IMR-90 (cell line): Measurements from ENCODE around the gene DRC7. TPM values are rescaled to one million over a fixed set of nuclear protein-coding genes. Genes with fewer than 3 reads are reported as not detected.

Source experiments
- ATAC-seq: fragments of 200-7000 bp; cut with Tn5 transposase; 2 replicates; pipeline ENCODE4 v1.9.1; 2020; ENCODE audit warnings: low read depth, mild to moderate bottlenecking, moderate library complexity
- BruUV-seq: library from RNA; stranded (reverse); fragments of 400-500 nt; replicated peaks from 2 replicates; lab custom pipeline; 2021; lab: Mats Ljungman, UMichigan
- CTCF ChIA-PET: fragments of 300-600 bp; formaldehyde crosslinking; extraction: SDS; loops from one replicate; lab custom pipeline; 2021; ENCODE audit warnings: antibody characterized with exemption; lab: Yijun Ruan, JAX
- POLR2A ChIA-PET: fragments of 300-600 bp; sonication (Branson Sonifier 250); formaldehyde crosslinking; loops from one replicate; lab custom pipeline; 2022; ENCODE audit warnings: antibody characterized with exemption; ENCODE audit not compliant: unreplicated experiment; lab: Charles Lee
- DNase-seq: peaks from one replicate; pipeline ENCODE4 v3.0.0; 2013
- H2AFZ ChIP-seq: replicated peaks from 2 replicates; pipeline ENCODE3; 2013; ENCODE audit warnings: low read length, mild to moderate bottlenecking; ENCODE audit not compliant: poor library complexity
- H2AK5ac ChIP-seq: 2 replicates; pipeline ENCODE4 v1.6.1; 2013; ENCODE audit warnings: low read depth, low read length, inconsistent platforms
- H2AK9ac ChIP-seq: replicated peaks from 2 replicates; pipeline ENCODE3; 2013; ENCODE audit warnings: mild to moderate bottlenecking, low read depth, low read length, moderate library complexity; ENCODE audit not compliant: poor library complexity
- H2BK120ac ChIP-seq: 2 replicates; pipeline ENCODE4 v1.6.1; 2013; ENCODE audit warnings: low read depth, low read length, inconsistent platforms
- H2BK15ac ChIP-seq: 3 replicates; pipeline ENCODE4 v1.6.1; 2013; ENCODE audit warnings: low read depth, low read length, inconsistent platforms
- H2BK20ac ChIP-seq: 2 replicates; pipeline ENCODE4 v1.6.1; 2013; ENCODE audit warnings: low read depth, mild to moderate bottlenecking, inconsistent platforms, low read length, moderate library complexity
- H2BK5ac ChIP-seq: 2 replicates; pipeline ENCODE4 v1.6.1; 2013; ENCODE audit warnings: mild to moderate bottlenecking, low read depth, low read length, inconsistent platforms; ENCODE audit not compliant: poor library complexity, severe bottlenecking
- H3K14ac ChIP-seq: replicated peaks from 2 replicates; pipeline ENCODE4 v1.6.1; 2013; ENCODE audit warnings: low read depth, low read length, inconsistent platforms
- H3K18ac ChIP-seq: 2 replicates; pipeline ENCODE4 v1.6.1; 2013; ENCODE audit warnings: low read depth, low read length, control low read depth
- H3K23ac ChIP-seq: 2 replicates; pipeline ENCODE4 v1.6.1; 2013; ENCODE audit warnings: low read depth, low read length, inconsistent platforms
- H3K27ac ChIP-seq: 2 replicates; pipeline ENCODE4 v1.5.1; 2013; ENCODE audit warnings: mild to moderate bottlenecking, control low read depth, low read length; ENCODE audit not compliant: insufficient read depth
- H3K27me3 ChIP-seq: 2 replicates; pipeline ENCODE4 v1.6.1; 2013; ENCODE audit warnings: low read length; ENCODE audit not compliant: control insufficient read depth, insufficient read depth
- H3K36me3 ChIP-seq: 2 replicates; pipeline ENCODE4 v1.6.1; 2013; ENCODE audit warnings: low read length, mixed read lengths; ENCODE audit not compliant: control insufficient read depth, insufficient read depth
- H3K4ac ChIP-seq: 2 replicates; pipeline ENCODE4 v1.6.1; 2013; ENCODE audit warnings: low read depth, low read length, inconsistent platforms
- H3K4me1 ChIP-seq: 2 replicates; pipeline ENCODE4 v1.6.1; 2013; ENCODE audit warnings: low read length, mixed read lengths; ENCODE audit not compliant: control insufficient read depth, insufficient read depth
- H3K4me2 ChIP-seq: 2 replicates; pipeline ENCODE4 v1.6.1; 2013; ENCODE audit warnings: low read depth, mild to moderate bottlenecking, control low read depth, low read length, moderate library complexity
- H3K4me3 ChIP-seq: 2 replicates; pipeline ENCODE4 v1.5.1; 2013; ENCODE audit warnings: low read depth, mild to moderate bottlenecking, control low read depth, low read length, moderate library complexity; ENCODE audit not compliant: insufficient read depth
- H3K56ac ChIP-seq: 2 replicates; pipeline ENCODE4 v1.6.1; 2013; ENCODE audit warnings: low read length, inconsistent platforms; ENCODE audit not compliant: insufficient read depth; ENCODE audit errors: extremely low read depth
- H3K79me1 ChIP-seq, 2 experiments: 2 replicates each; pipeline ENCODE4 v1.6.1; 2013; ENCODE audit warnings: low read length in 2 of 2, inconsistent platforms in 1 of 2, low read depth in 1 of 2
- H3K9ac ChIP-seq: 2 replicates; pipeline ENCODE4 v1.6.1; 2013; ENCODE audit warnings: low read depth, low read length, control low read depth
- H3K9me1 ChIP-seq: 2 replicates; pipeline ENCODE4 v1.6.1; 2013; ENCODE audit warnings: low read length, inconsistent platforms; ENCODE audit not compliant: insufficient read depth
- H3K9me3 ChIP-seq: 2 replicates; pipeline ENCODE4 v1.6.1; 2013; ENCODE audit warnings: low read length; ENCODE audit not compliant: control insufficient read depth, insufficient read depth
- H4K20me1 ChIP-seq: 2 replicates; pipeline ENCODE4 v1.6.1; 2013; ENCODE audit warnings: low read length, inconsistent platforms; ENCODE audit not compliant: insufficient read depth
- H4K5ac ChIP-seq: 2 replicates; pipeline ENCODE4 v1.6.1; 2013; ENCODE audit warnings: mild to moderate bottlenecking, low read depth, low read length, control low read depth
- H4K8ac ChIP-seq, 2 experiments: 2 replicates each; pipeline ENCODE4 v1.6.1; 2013; ENCODE audit warnings: low read depth in 2 of 2, low read length in 2 of 2, control low read depth in 1 of 2, inconsistent platforms in 1 of 2
- H4K91ac ChIP-seq: 2 replicates; pipeline ENCODE4 v1.6.1; 2013; ENCODE audit warnings: low read depth, low read length, inconsistent platforms; ENCODE audit not compliant: insufficient read depth
- CTCF ChIP-seq: conservative IDR thresholded peaks from 2 replicates; pipeline ENCODE4 v1.5.1; 2012; ENCODE audit warnings: mild to moderate bottlenecking, low read depth, low read length, improper control_type of control experiment
- ELK1 ChIP-seq: fragments of 150-350 bp; IDR thresholded peaks from 2 replicates; pipeline ENCODE4 v1.6.1; 2016; ENCODE audit warnings: low read depth, mild to moderate bottlenecking, low read length, moderate library complexity, borderline replicate concordance
- FOS ChIP-seq: fragments of 150-350 bp; IDR thresholded peaks from 2 replicates; pipeline ENCODE4 v1.6.1; 2016; ENCODE audit warnings: low read depth, low read length
- MXI1 ChIP-seq: IDR thresholded peaks from 2 replicates; pipeline ENCODE4 v1.6.1; 2012; ENCODE audit warnings: low read depth, mild to moderate bottlenecking, low read length, moderate library complexity, borderline replicate concordance
- POLR2A ChIP-seq: IDR thresholded peaks from 2 replicates; pipeline ENCODE4 v1.6.1; 2012; ENCODE audit warnings: mild to moderate bottlenecking, low read depth, low read length
- RFX5 ChIP-seq: IDR thresholded peaks from 2 replicates; pipeline ENCODE4 v1.8.0; 2012; ENCODE audit warnings: low read depth, mild to moderate bottlenecking, low read length, moderate library complexity
- USF2 ChIP-seq: fragments of 150-350 bp; IDR thresholded peaks from 2 replicates; pipeline ENCODE4 v1.6.1; 2017; ENCODE audit warnings: mild to moderate bottlenecking, antibody characterized with exemption, low read length, low read depth
- WGBS, 2 experiments: methylation state at CpG; one replicate each; pipeline versions ENCODE4 v1.1.5 to v1.1.7; 2013; ENCODE audit warnings: missing lambda C conversion rate in 2 of 2; ENCODE audit not compliant: insufficient read length in 1 of 2; ENCODE audit errors: extremely low coverage in 2 of 2; 5-methylcytosine and 5-hydroxymethylcytosine counted together
- dilution Hi-C: fragments of 300-500 bp; cut with HindIII; formaldehyde crosslinking; loops from one replicate; pipeline ENCODE4 v1.14.3; 2018; ENCODE audit warnings: low sequenced_read_pairs; ENCODE audit not compliant: unreplicated experiment
- in situ Hi-C: fragments of 300-500 bp; cut with MboI; formaldehyde crosslinking; loops from 3 replicates; pipeline ENCODE4 v1.14.3; 2019; ENCODE audit warnings: low sequenced_read_pairs, inconsistent platforms, mixed read lengths
- intact Hi-C: fragments of 100-400 bp; cut with micrococcal nuclease; formaldehyde crosslinking; loops from 2 replicates; pipeline ENCODE4 v1.10.0; 2022
- polyA plus RNA-seq, 3 experiments: library from polyadenylated mRNA; depleted of rRNA; stranded (reverse); fragments of >200 nt; gene quantifications; 2 replicates each; pipeline ENCODE4 v1.2.3, GENCODE V29; 2012; ENCODE audit warnings: low replicate concordance in 1 of 3
- total RNA-seq: library from RNA; depleted of rRNA; stranded (reverse); fragments of >200 nt; gene quantifications from 2 replicates; pipeline ENCODE4 v1.2.3, GENCODE V29; 2012

DRC7 gene
- total and polyA plus RNA-seq, 2 of the 4 experiments (the other 2 are of a cell fraction), result not detected

- peaks cover 10% of the 10 kb centered on the region for H3K4me1 ChIP-seq
- H2BK5ac ChIP-seq, result peak within 1 kb of the TSS; percentile 72
- peak within 1 kb of the TSS; percentile 70 for H3K4me3 ChIP-seq
- H3K14ac ChIP-seq, result peak within 1 kb of the TSS; percentile 94
- H2AK9ac ChIP-seq, result peak within 1 kb of the TSS; percentile 88
- peak within 1 kb of the TSS; percentile 76 for H4K5ac ChIP-seq
- TF ChIP-seq CTCF (no peak), RFX5 (no peak), ELK1 (no peak), USF2 (peak; percentile 69), POLR2A (no peak), FOS (no peak), MXI1 (0 out of 2 replicates have a peak, but pooled peaks have one; percentile 22)
- H2BK120ac ChIP-seq, result peak within 1 kb of the TSS; percentile 45; the same call in 1 of the 2 replicates
- H4K8ac ChIP-seq, result peak within 1 kb of the TSS; percentile 97
- H3K9ac ChIP-seq, result peak within 1 kb of the TSS; percentile 81
- peak within 1 kb of the TSS; percentile 53 for H2AK5ac ChIP-seq
- peak within 1 kb of the TSS; percentile 75 for H3K23ac ChIP-seq
- H3K9me3 ChIP-seq, result no peaks in the 10 kb centered on the region
- no peak within 1 kb of the TSS; the same call in 1 of the 2 replicates for H2BK20ac ChIP-seq
- WGBS, 2 experiments, result 2% methylated on average over 22 of the region's 35 CpGs; no CpG with 5 or more reads in 1 of the 2 experiments
- peak within 1 kb of the TSS; percentile 73 for H3K4me2 ChIP-seq
- DNase-seq, result no peak
- no peak within 1 kb of the TSS for H2BK15ac ChIP-seq
- H3K79me1 ChIP-seq, result peaks cover 0 to 22% of the 10 kb centered on the region in 2 experiments; a peak in 2 of 4 replicates
- peak within 1 kb of the TSS; percentile 91 for H3K4ac ChIP-seq
- ATAC-seq, result peak; percentile 8
- dilution Hi-C loops (no loop called here), intact Hi-C loops (loop anchor here (5.0 kb wide), 3 partner anchors 144 to 391 kb away; partner anchors contain the start of gene CFAP20), in situ Hi-C loops (no loop called here)
- H3K36me3 ChIP-seq, result no peaks in the 10 kb centered on the region
- peak within 1 kb of the TSS; percentile 98 for H2AFZ ChIP-seq
- POLR2A ChIA-PET, result interaction anchor here (0.6 kb wide), 1 partner anchor 61 kb away, joined by 4 read pairs; no protein-coding TSS in a partner anchor
- peak within 1 kb of the TSS; percentile 84 for H3K27ac ChIP-seq
- H3K56ac ChIP-seq, result peak within 1 kb of the TSS; percentile 81
- peaks cover 3% of the 10 kb centered on the region; the same call in 1 of the 2 replicates for H3K9me1 ChIP-seq
- CTCF ChIA-PET, result interaction anchor here (0.7 to 1.2 kb wide), 3 partner anchors 10 to 145 kb away, joined by 3 to 8 read pairs (median 3); no protein-coding TSS in a partner anchor
- peak within 1 kb of the TSS; percentile 26; the same call in 1 of the 2 replicates for H3K18ac ChIP-seq
- no peaks in the 10 kb centered on the region for H4K20me1 ChIP-seq
- no peaks in the 10 kb centered on the region for H3K27me3 ChIP-seq
- no TSS peak for BruUV-seq
- H4K91ac ChIP-seq, result peak within 1 kb of the TSS; percentile 81
These were observed 41.3 kb downstream of the DRC7 start, which contains the start of gene KATNB1 for GRCh38 chr16:57735755-57736418. TSS of gene KATNB1 (plus strand) at chr16:57735770. CDS start at chr16:57737244, 1,474 bp downstream.
